ENCODE measurements around the gene RNF183. TPM values are rescaled to one million over a fixed set of nuclear protein-coding genes. Genes with fewer than 3 reads are reported as not detected.

RNF183 gene, protein sequence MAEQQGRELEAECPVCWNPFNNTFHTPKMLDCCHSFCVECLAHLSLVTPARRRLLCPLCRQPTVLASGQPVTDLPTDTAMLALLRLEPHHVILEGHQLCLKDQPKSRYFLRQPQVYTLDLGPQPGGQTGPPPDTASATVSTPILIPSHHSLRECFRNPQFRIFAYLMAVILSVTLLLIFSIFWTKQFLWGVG
- not detected for total RNA-seq (2021; ENCODE audit: unreplicated experiment)
- polyA plus RNA-seq (2012; ENCODE audit: insufficient read length), result not detected
- not detected for Bru-seq, nascent RNA
- not detected for BruChase-seq, experiment 1, labeled RNA remaining after a 2-hour chase
- BruChase-seq, experiment 2, labeled RNA remaining after a 6-hour chase, result not detected
- long read RNA-seq, result 0 reads

DNA sequence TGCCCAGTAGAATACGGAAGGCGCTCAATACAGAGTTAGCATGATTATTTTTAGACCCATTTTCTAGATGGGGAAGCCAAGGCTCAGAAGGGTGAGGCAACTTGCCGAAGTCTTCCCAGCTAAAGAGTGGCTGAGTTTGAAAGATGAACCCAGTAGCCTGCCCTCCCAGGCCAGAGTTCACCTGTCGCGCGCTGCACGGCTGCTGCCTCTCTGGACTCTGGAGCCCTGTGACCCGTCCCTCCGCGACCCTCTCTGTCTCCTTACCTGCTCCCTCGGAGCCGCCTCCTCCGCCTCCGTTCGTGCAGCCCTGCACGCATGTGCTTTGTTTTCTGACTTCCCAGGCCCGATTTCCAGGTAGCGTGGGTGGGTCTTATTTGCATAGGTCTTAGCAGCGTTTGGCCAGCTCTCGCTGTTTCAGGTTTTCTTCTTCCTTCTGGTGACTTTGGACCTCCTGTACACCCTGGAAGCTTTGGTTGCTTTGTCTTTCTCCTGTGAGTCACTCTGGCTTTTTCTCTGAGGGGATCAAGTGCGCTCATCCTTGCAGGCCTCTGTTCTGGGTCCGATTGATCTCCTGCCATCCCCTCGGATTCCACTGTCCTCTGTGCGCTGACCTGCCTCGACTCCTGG is at the start of gene RNF183:
RNF183 (minus strand) TSS at position 585 of the 627 bp plus-strand sequence. CDS start 5,192 bp downstream, outside the sequence.
- Histone ChIP-seq H3K36me3 (ENCODE audit: control insufficient read depth, insufficient read depth, low read length) (no peaks in the 10 kb centered on the region), H3K4me1 (ENCODE audit: control insufficient read depth, insufficient read depth, low read length) (no peaks in the 10 kb centered on the region), H3K27ac (ENCODE audit: low read length) (no peak within 1 kb of the TSS), H3K9me3 (ENCODE audit: control insufficient read depth, insufficient read depth, low read depth, low read length) (no peaks in the 10 kb centered on the region), H3K27me3 (ENCODE audit: control insufficient read depth, insufficient read depth, low read length) (no peaks in the 10 kb centered on the region; the same call in 1 of the 2 replicates), H3K4me3 (ENCODE audit: low read depth in 2 of 2, low read length in 2 of 2) (no peak within 1 kb of the TSS)
- DNase-seq (ENCODE audit: low read depth, low spot score), result no peak
- no TSS peak for BruUV-seq (replicated peaks)
- in situ Hi-C loops (cut with HindIII; ENCODE audit: low pct_unique_long_range_greater_than_20kb, low sequenced_read_pairs) (no loop called here), intact Hi-C loops (cut with micrococcal nuclease; ENCODE audit: unreplicated experiment) (no loop called here)
- ChIA-PET CTCF (no interaction called here), POLR2A (no interaction called here)
- ATAC-seq, result no peak
- no peak for TF ChIP-seq TCF7L2 (IDR thresholded peaks at IDR 0.05; ENCODE audit: low read depth, low read length)

- ChIA-PET POLR2A (no interaction called here), CTCF (interaction anchor here (0.6 kb wide), 1 partner anchor 8 kb away, joined by 8 read pairs; no protein-coding TSS in a partner anchor)
- TF ChIP-seq, protein P1, sequence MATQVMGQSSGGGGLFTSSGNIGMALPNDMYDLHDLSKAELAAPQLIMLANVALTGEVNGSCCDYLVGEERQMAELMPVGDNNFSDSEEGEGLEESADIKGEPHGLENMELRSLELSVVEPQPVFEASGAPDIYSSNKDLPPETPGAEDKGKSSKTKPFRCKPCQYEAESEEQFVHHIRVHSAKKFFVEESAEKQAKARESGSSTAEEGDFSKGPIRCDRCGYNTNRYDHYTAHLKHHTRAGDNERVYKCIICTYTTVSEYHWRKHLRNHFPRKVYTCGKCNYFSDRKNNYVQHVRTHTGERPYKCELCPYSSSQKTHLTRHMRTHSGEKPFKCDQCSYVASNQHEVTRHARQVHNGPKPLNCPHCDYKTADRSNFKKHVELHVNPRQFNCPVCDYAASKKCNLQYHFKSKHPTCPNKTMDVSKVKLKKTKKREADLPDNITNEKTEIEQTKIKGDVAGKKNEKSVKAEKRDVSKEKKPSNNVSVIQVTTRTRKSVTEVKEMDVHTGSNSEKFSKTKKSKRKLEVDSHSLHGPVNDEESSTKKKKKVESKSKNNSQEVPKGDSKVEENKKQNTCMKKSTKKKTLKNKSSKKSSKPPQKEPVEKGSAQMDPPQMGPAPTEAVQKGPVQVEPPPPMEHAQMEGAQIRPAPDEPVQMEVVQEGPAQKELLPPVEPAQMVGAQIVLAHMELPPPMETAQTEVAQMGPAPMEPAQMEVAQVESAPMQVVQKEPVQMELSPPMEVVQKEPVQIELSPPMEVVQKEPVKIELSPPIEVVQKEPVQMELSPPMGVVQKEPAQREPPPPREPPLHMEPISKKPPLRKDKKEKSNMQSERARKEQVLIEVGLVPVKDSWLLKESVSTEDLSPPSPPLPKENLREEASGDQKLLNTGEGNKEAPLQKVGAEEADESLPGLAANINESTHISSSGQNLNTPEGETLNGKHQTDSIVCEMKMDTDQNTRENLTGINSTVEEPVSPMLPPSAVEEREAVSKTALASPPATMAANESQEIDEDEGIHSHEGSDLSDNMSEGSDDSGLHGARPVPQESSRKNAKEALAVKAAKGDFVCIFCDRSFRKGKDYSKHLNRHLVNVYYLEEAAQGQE (IDR thresholded peaks at IDR 0.05; ENCODE audit: insufficient read depth in 1 of 2, low read depth in 2 of 2, low read length in 1 of 2), result no peak
- TF ChIP-seq TCF7L2 (IDR thresholded peaks at IDR 0.05; ENCODE audit: low read depth, low read length), result no peak
- no peak for TF ChIP-seq SIN3A (IDR thresholded peaks at IDR 0.05; ENCODE audit: borderline replicate concordance, insufficient read depth, low read depth, low read length)
- TF ChIP-seq, protein P2, sequence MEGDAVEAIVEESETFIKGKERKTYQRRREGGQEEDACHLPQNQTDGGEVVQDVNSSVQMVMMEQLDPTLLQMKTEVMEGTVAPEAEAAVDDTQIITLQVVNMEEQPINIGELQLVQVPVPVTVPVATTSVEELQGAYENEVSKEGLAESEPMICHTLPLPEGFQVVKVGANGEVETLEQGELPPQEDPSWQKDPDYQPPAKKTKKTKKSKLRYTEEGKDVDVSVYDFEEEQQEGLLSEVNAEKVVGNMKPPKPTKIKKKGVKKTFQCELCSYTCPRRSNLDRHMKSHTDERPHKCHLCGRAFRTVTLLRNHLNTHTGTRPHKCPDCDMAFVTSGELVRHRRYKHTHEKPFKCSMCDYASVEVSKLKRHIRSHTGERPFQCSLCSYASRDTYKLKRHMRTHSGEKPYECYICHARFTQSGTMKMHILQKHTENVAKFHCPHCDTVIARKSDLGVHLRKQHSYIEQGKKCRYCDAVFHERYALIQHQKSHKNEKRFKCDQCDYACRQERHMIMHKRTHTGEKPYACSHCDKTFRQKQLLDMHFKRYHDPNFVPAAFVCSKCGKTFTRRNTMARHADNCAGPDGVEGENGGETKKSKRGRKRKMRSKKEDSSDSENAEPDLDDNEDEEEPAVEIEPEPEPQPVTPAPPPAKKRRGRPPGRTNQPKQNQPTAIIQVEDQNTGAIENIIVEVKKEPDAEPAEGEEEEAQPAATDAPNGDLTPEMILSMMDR (IDR thresholded peaks at IDR 0.05), result no peak
- 0 out of 2 replicates have a peak, but pooled peaks cover 3% of the 10 kb centered on the region for H3K4me1 ChIP-seq (ENCODE audit: control insufficient read depth, insufficient read depth, low read length)
- peaks cover 14% of the 10 kb centered on the region for H3K27me3 ChIP-seq (ENCODE audit: control insufficient read depth, insufficient read depth, low read length)
- no peak overlapping the region for H3K4me3 ChIP-seq (ENCODE audit: low read depth in 2 of 2, low read length in 2 of 2)
- in situ Hi-C loops (cut with HindIII; ENCODE audit: low pct_unique_long_range_greater_than_20kb, low sequenced_read_pairs), result no loop called here
- H3K9me3 ChIP-seq (ENCODE audit: control insufficient read depth, insufficient read depth, low read depth, low read length), result no peaks in the 10 kb centered on the region
- DNase-seq (ENCODE audit: low read depth, low spot score) (no peak), ATAC-seq (no peak)
- intact Hi-C loops (cut with micrococcal nuclease; ENCODE audit: unreplicated experiment), result no loop called here
- BruUV-seq (replicated peaks), result no TSS peak
- no peaks in the 10 kb centered on the region for H3K36me3 ChIP-seq (ENCODE audit: control insufficient read depth, insufficient read depth, low read length)
- no peak overlapping the region for H3K27ac ChIP-seq (ENCODE audit: low read length)
Measured at GRCh38 chr9:113352411-113352810, 49.2 kb upstream of the RNF183 start.

DNA sequence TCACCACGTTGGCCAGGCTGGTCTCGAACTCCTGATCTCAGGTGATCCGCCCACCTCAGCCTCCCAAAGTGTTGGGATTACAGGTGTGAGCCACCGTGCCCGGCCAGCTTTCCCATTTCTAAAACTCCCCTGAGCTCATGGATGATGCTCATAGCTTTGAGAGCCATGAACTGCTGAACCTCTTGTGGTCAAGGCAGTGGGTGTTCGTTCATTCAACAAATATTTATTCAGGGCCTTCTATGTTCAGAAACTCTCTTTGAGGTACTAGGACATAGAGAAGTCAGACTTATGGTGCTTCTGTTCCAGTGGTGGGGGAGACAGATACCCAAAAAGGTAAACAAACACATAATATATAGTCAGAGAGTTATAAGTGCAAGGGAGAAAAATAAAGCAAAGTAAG is 48.8 kb upstream of the RNF183 start:
- Histone ChIP-seq H3K27me3 (ENCODE audit: control insufficient read depth, insufficient read depth, low read length) (peaks cover 14% of the 10 kb centered on the region), H3K4me1 (ENCODE audit: control insufficient read depth, insufficient read depth, low read length) (0 out of 2 replicates have a peak, but pooled peaks cover 3% of the 10 kb centered on the region), H3K36me3 (ENCODE audit: control insufficient read depth, insufficient read depth, low read length) (no peaks in the 10 kb centered on the region), H3K27ac (ENCODE audit: low read length) (no peak overlapping the region), H3K4me3 (ENCODE audit: low read depth in 2 of 2, low read length in 2 of 2) (no peak overlapping the region), H3K9me3 (ENCODE audit: control insufficient read depth, insufficient read depth, low read depth, low read length) (no peaks in the 10 kb centered on the region)
- in situ Hi-C loops (cut with HindIII; ENCODE audit: low pct_unique_long_range_greater_than_20kb, low sequenced_read_pairs) (no loop called here), intact Hi-C loops (cut with micrococcal nuclease; ENCODE audit: unreplicated experiment) (no loop called here)
- DNase-seq (ENCODE audit: low read depth, low spot score) (no peak), ATAC-seq (no peak)
- no peak for TF ChIP-seq SIN3A (IDR thresholded peaks at IDR 0.05; ENCODE audit: borderline replicate concordance, insufficient read depth, low read depth, low read length)
- no peak for TF ChIP-seq TCF7L2 (IDR thresholded peaks at IDR 0.05; ENCODE audit: low read depth, low read length)
- no peak for TF ChIP-seq POLR2AphosphoS5 (IDR thresholded peaks at IDR 0.05; ENCODE audit: low read depth, low read length)
- TF ChIP-seq, protein P2 (IDR thresholded peaks at IDR 0.05), result no peak
- TF ChIP-seq, protein P1 (IDR thresholded peaks at IDR 0.05; ENCODE audit: insufficient read depth in 1 of 2, low read depth in 2 of 2, low read length in 1 of 2), result no peak
- ChIA-PET POLR2A (no interaction called here), CTCF (interaction anchor here (0.6 kb wide), 1 partner anchor 7 kb away, joined by 8 read pairs; no protein-coding TSS in a partner anchor)
- BruUV-seq (replicated peaks), result no TSS peak
